Tibial nerve (tissue), 4 donors: ENCODE measurements around the gene CEP112. TPM values are rescaled to one million over a fixed set of nuclear protein-coding genes. Genes with fewer than 3 reads are reported as not detected.

Source experiments
- DNase-seq, 2 donors: peaks; one replicate each; pipeline ENCODE4 v3.0.0-alpha.2; 2019; ENCODE audit warnings: low spot score in 2 of 2
- H3K27ac ChIP-seq, 4 donors: fragments of 200-600 bp; sonication (generic) in 3 of 4; one replicate each; pipeline ENCODE4 v1.5.1; 2017 to 2019; ENCODE audit warnings: mild to moderate bottlenecking in 1 of 4
- H3K27me3 ChIP-seq, 2 donors: fragments of 200-600 bp; sonication (generic) in 1 of 2; one replicate each; pipeline versions ENCODE4 v1.5.1 to v1.6.0; 2017 to 2019
- H3K36me3 ChIP-seq, 3 donors: fragments of 200-600 bp; sonication (generic); one replicate each; pipeline ENCODE4 v1.5.1; 2018 to 2019
- H3K4me1 ChIP-seq, 4 donors: fragments of 200-600 bp; sonication (generic) in 3 of 4; one replicate each; pipeline ENCODE4 v1.5.1; 2017 to 2019
- H3K4me3 ChIP-seq, 4 donors: fragments of 200-600 bp; sonication (generic) in 3 of 4; one replicate each; pipeline ENCODE4 v1.5.1; 2017 to 2019; ENCODE audit warnings: mild to moderate bottlenecking in 1 of 4, moderate library complexity in 1 of 4
- H3K9me3 ChIP-seq, 4 donors: fragments of 200-600 bp; sonication (generic) in 3 of 4; one replicate each; pipeline ENCODE4 v1.5.1; 2017 to 2019
- CTCF ChIP-seq, 5 experiments: fragments of 200-600 bp in 3 of 5; fragments of 450-650 bp in 2 of 5; sonication (generic) in 3 of 5; IDR thresholded peaks; one replicate each; pipeline ENCODE4 v1.5.1; 2016 to 2019; ENCODE audit warnings: antibody characterized with exemption in 5 of 5, mild to moderate bottlenecking in 3 of 5, moderate library complexity in 2 of 5
- EP300 ChIP-seq, 2 donors: sonication (generic); formaldehyde crosslinking; IDR thresholded peaks; one replicate each; pipeline ENCODE4 v1.6.1; 2017; ENCODE audit warnings: antibody characterized with exemption in 2 of 2, mild to moderate bottlenecking in 1 of 2
- POLR2A ChIP-seq, 2 donors: fragments of 450-650 bp; IDR thresholded peaks; one replicate each; pipeline ENCODE4 v1.6.1; 2017; ENCODE audit warnings: antibody characterized with exemption in 2 of 2, mild to moderate bottlenecking in 2 of 2, moderate library complexity in 2 of 2
- WGBS, 2 donors: methylation state at CpG; one replicate each; pipeline ENCODE4 v1.1.5; 2018; 5-methylcytosine and 5-hydroxymethylcytosine counted together
- total RNA-seq, 4 donors: library from RNA; depleted of rRNA; stranded (reverse); fragments of >200 nt; gene quantifications; one replicate each; pipeline ENCODE4 v1.1.0, GENCODE V29; 2016

The CEP112 gene
- total RNA-seq, 4 donors from 2014 or later = 26.0 to 46.8 (median 34.2) TPM

GRCh38 chr17:65820306-65820705, 371.6 kb downstream of the CEP112 start:
- no peak for DNase-seq
- 80 to 92% methylated on average over 1 of the region's 1 CpG for WGBS, 2 donors
- TF ChIP-seq CTCF (IDR thresholded peaks at IDR 0.05) = no peak
- TF ChIP-seq EP300 (IDR thresholded peaks at IDR 0.05) = no peak
- no peak for TF ChIP-seq POLR2A (IDR thresholded peaks at IDR 0.05)
- Histone ChIP-seq H3K4me3 (no peak overlapping the region), H3K27me3 (no peaks in the 10 kb centered on the region), H3K27ac (no peak overlapping the region), H3K36me3 (no peaks in the 10 kb centered on the region), H3K9me3 (no peaks in the 10 kb centered on the region), H3K4me1 (no peaks in the 10 kb centered on the region)

- no peak overlapping the region for H3K27ac ChIP-seq
- TF ChIP-seq CTCF (IDR thresholded peaks at IDR 0.05) (no peak), EP300 (IDR thresholded peaks at IDR 0.05) (no peak), POLR2A (IDR thresholded peaks at IDR 0.05) (no peak)
- H3K4me1 ChIP-seq = no peaks in the 10 kb centered on the region
- WGBS, 2 donors = 33 to 42% methylated on average over 3 of the region's 3 CpGs
- H3K9me3 ChIP-seq = no peaks in the 10 kb centered on the region
- no peak overlapping the region for H3K4me3 ChIP-seq
- no peak for DNase-seq
- H3K36me3 ChIP-seq = no peaks in the 10 kb centered on the region
- no peaks in the 10 kb centered on the region for H3K27me3 ChIP-seq
Observed at GRCh38 chr17:65819810-65820209, 372.1 kb downstream of the CEP112 start.

GRCh38 chr17:65817951-65818350, 374.0 kb downstream of the CEP112 start:
- Histone ChIP-seq H3K9me3 (no peaks in the 10 kb centered on the region), H3K27me3 (no peaks in the 10 kb centered on the region), H3K4me3 (no peak overlapping the region), H3K4me1 (no peaks in the 10 kb centered on the region), H3K27ac (no peak overlapping the region), H3K36me3 (no peaks in the 10 kb centered on the region)
- TF ChIP-seq EP300 (IDR thresholded peaks at IDR 0.05) (no peak), POLR2A (IDR thresholded peaks at IDR 0.05) (no peak), CTCF (IDR thresholded peaks at IDR 0.05) (no peak)
- DNase-seq = no peak
- WGBS, 2 donors = 92 to 93% methylated on average over 4 of the region's 4 CpGs

GRCh38 chr17:65814418-65814817, 377.5 kb downstream of the CEP112 start:
- Histone ChIP-seq H3K27ac (no peak overlapping the region), H3K9me3 (no peaks in the 10 kb centered on the region), H3K4me3 (no peak overlapping the region), H3K36me3 (no peaks in the 10 kb centered on the region), H3K27me3 (no peaks in the 10 kb centered on the region), H3K4me1 (no peaks in the 10 kb centered on the region)
- no peak for TF ChIP-seq EP300 (IDR thresholded peaks at IDR 0.05)
- no peak for TF ChIP-seq POLR2A (IDR thresholded peaks at IDR 0.05)
- no peak for TF ChIP-seq CTCF (IDR thresholded peaks at IDR 0.05)
- no peak for DNase-seq
- 79 to 85% methylated on average over 1 of the region's 1 CpG for WGBS, 2 donors

DNA sequence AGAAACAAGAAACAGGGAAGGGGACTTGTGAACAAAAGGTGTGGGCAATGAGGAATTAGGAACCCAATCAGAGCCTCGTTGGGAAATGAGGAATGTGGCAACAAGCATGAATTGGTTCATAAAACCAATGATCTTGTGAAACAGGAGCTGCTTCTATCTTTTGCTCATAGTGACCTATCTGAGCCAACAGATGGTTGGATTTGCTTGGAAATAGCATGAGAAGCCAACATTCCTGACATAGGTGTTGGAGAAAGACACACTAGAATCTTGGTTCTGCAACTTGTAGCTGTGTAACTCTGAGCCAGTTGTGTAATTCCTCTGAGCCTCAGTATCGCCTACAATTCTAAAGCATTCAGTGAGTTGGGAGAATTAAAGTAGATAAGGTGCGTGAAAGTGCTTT, 378.6 kb downstream of the CEP112 start:
- DNase-seq = no peak
- Histone ChIP-seq H3K4me3 (no peak overlapping the region), H3K36me3 (peaks cover 0 to 7% (median 0%) of the 10 kb centered on the region in 3 donors), H3K4me1 (no peaks in the 10 kb centered on the region), H3K9me3 (peaks cover 0 to 8% (median 0%) of the 10 kb centered on the region in 4 donors), H3K27ac (no peak overlapping the region), H3K27me3 (no peaks in the 10 kb centered on the region)
- 75 to 76% methylated on average over 3 of the region's 3 CpGs for WGBS, 2 donors
- TF ChIP-seq EP300 (IDR thresholded peaks at IDR 0.05) (no peak), POLR2A (IDR thresholded peaks at IDR 0.05) (no peak), CTCF (IDR thresholded peaks at IDR 0.05) (no peak)
